ENCODE results near the gene LIPA.

LIPA gene

GRCh38 chr10:89283025-89283935, 31.7 kb upstream of the LIPA start:
- Histone ChIP-seq H3K9me3 (ENCODE audit: control insufficient read depth, low read length) (no peaks in the 10 kb centered on the region), H3K27ac (ENCODE audit: low read depth, low read length, severe bottlenecking) (peak overlapping the region; percentile 66), H3K4me1 (ENCODE audit: control insufficient read depth, insufficient read depth, low read length, poor library complexity, severe bottlenecking) (peaks cover 14% of the 10 kb centered on the region), H3K36me3 (ENCODE audit: control insufficient read depth, insufficient read depth, low read length) (no peaks in the 10 kb centered on the region), H3K4me3 (ENCODE audit: extremely low read depth, insufficient read depth, low read length, poor library complexity, severe bottlenecking) (no peak overlapping the region)
- 73 to 90% methylated on average over 2 to 3 of the region's 6 CpGs for WGBS, 2 experiments (ENCODE audit: insufficient coverage in 2 of 2)

GRCh38 chr10:89281606-89282395, 30.2 kb upstream of the LIPA start:
- Histone ChIP-seq H3K36me3 (ENCODE audit: control insufficient read depth, insufficient read depth, low read length) (no peaks in the 10 kb centered on the region), H3K27ac (ENCODE audit: low read depth, low read length, severe bottlenecking) (no peak overlapping the region), H3K4me3 (ENCODE audit: extremely low read depth, insufficient read depth, low read length, poor library complexity, severe bottlenecking) (no peak overlapping the region), H3K4me1 (ENCODE audit: control insufficient read depth, insufficient read depth, low read length, poor library complexity, severe bottlenecking) (peaks cover 21% of the 10 kb centered on the region), H3K9me3 (ENCODE audit: control insufficient read depth, low read length) (no peaks in the 10 kb centered on the region)
- WGBS, 2 experiments (ENCODE audit: insufficient coverage in 2 of 2), result 100% methylated on average over 2 to 3 of the region's 4 CpGs

- no peaks in the 10 kb centered on the region for H3K9me3 ChIP-seq (ENCODE audit: control insufficient read depth, low read length)
- 100% methylated on average over 1 of the region's 3 CpGs; no CpG with 5 or more reads in 1 of the 2 experiments for WGBS, 2 experiments (ENCODE audit: insufficient coverage in 2 of 2)
- no peak overlapping the region for H3K27ac ChIP-seq (ENCODE audit: low read depth, low read length, severe bottlenecking)
- H3K4me3 ChIP-seq (ENCODE audit: extremely low read depth, insufficient read depth, low read length, poor library complexity, severe bottlenecking), result no peak overlapping the region
- H3K4me1 ChIP-seq (ENCODE audit: control insufficient read depth, insufficient read depth, low read length, poor library complexity, severe bottlenecking), result peaks cover 21% of the 10 kb centered on the region
- H3K36me3 ChIP-seq (ENCODE audit: control insufficient read depth, insufficient read depth, low read length), result no peaks in the 10 kb centered on the region
Observed at GRCh38 chr10:89280508-89280907, 28.9 kb upstream of the LIPA start.

GRCh38 chr10:89279421-89279869, 27.9 kb upstream of the LIPA start:
- Histone ChIP-seq H3K27ac (ENCODE audit: low read depth, low read length, severe bottlenecking) (no peak overlapping the region), H3K4me3 (ENCODE audit: extremely low read depth, insufficient read depth, low read length, poor library complexity, severe bottlenecking) (no peak overlapping the region)

GRCh38 chr10:89278900-89279392, 27.4 kb upstream of the LIPA start:
- H3K27ac ChIP-seq (ENCODE audit: low read depth, low read length, severe bottlenecking), result no peak overlapping the region
- H3K9me3 ChIP-seq (ENCODE audit: control insufficient read depth, low read length), result no peaks in the 10 kb centered on the region
- no peaks in the 10 kb centered on the region for H3K36me3 ChIP-seq (ENCODE audit: control insufficient read depth, insufficient read depth, low read length)
- H3K4me3 ChIP-seq (ENCODE audit: extremely low read depth, insufficient read depth, low read length, poor library complexity, severe bottlenecking), result no peak overlapping the region
- H3K4me1 ChIP-seq (ENCODE audit: control insufficient read depth, insufficient read depth, low read length, poor library complexity, severe bottlenecking), result peaks cover 18% of the 10 kb centered on the region

More at GRCh38 chr10:89279421-89279869, 27.9 kb upstream of the LIPA start:
- WGBS, 2 experiments (ENCODE audit: insufficient coverage in 2 of 2), result no CpG with 5 or more reads among the region's 1 CpG
- no peaks in the 10 kb centered on the region for H3K36me3 ChIP-seq (ENCODE audit: control insufficient read depth, insufficient read depth, low read length)
- H3K9me3 ChIP-seq (ENCODE audit: control insufficient read depth, low read length), result no peaks in the 10 kb centered on the region
- peaks cover 21% of the 10 kb centered on the region for H3K4me1 ChIP-seq (ENCODE audit: control insufficient read depth, insufficient read depth, low read length, poor library complexity, severe bottlenecking)

- Histone ChIP-seq H3K4me3 (ENCODE audit: extremely low read depth, insufficient read depth, low read length, poor library complexity, severe bottlenecking) (no peak overlapping the region), H3K4me1 (ENCODE audit: control insufficient read depth, insufficient read depth, low read length, poor library complexity, severe bottlenecking) (peaks cover 11% of the 10 kb centered on the region), H3K9me3 (ENCODE audit: control insufficient read depth, low read length) (no peaks in the 10 kb centered on the region)
Observed at GRCh38 chr10:89278034-89278535, 26.5 kb upstream of the LIPA start.

GRCh38 chr10:89275383-89275782, 23.8 kb upstream of the LIPA start:
- no peak overlapping the region for H3K27ac ChIP-seq (ENCODE audit: low read depth, low read length, severe bottlenecking)

More at GRCh38 chr10:89278034-89278535, 26.5 kb upstream of the LIPA start:
- no peaks in the 10 kb centered on the region for H3K36me3 ChIP-seq (ENCODE audit: control insufficient read depth, insufficient read depth, low read length)
- no CpG with 5 or more reads among the region's 1 CpG for WGBS, 2 experiments (ENCODE audit: insufficient coverage in 2 of 2)
- peak overlapping the region; percentile 83 for H3K27ac ChIP-seq (ENCODE audit: low read depth, low read length, severe bottlenecking)

GRCh38 chr10:89274928-89275327, 23.4 kb upstream of the LIPA start:
- Histone ChIP-seq H3K27ac (ENCODE audit: low read depth, low read length, severe bottlenecking) (no peak overlapping the region), H3K4me1 (ENCODE audit: control insufficient read depth, insufficient read depth, low read length, poor library complexity, severe bottlenecking) (peaks cover 11% of the 10 kb centered on the region), H3K4me3 (ENCODE audit: extremely low read depth, insufficient read depth, low read length, poor library complexity, severe bottlenecking) (no peak overlapping the region), H3K36me3 (ENCODE audit: control insufficient read depth, insufficient read depth, low read length) (no peaks in the 10 kb centered on the region), H3K9me3 (ENCODE audit: control insufficient read depth, low read length) (no peaks in the 10 kb centered on the region)
- 66 to 83% methylated on average over 2 of the region's 3 CpGs for WGBS, 2 experiments (ENCODE audit: insufficient coverage in 2 of 2)

More at GRCh38 chr10:89275383-89275782, 23.8 kb upstream of the LIPA start:
- Histone ChIP-seq H3K4me3 (ENCODE audit: extremely low read depth, insufficient read depth, low read length, poor library complexity, severe bottlenecking) (no peak overlapping the region), H3K36me3 (ENCODE audit: control insufficient read depth, insufficient read depth, low read length) (no peaks in the 10 kb centered on the region), H3K4me1 (ENCODE audit: control insufficient read depth, insufficient read depth, low read length, poor library complexity, severe bottlenecking) (peaks cover 11% of the 10 kb centered on the region), H3K9me3 (ENCODE audit: control insufficient read depth, low read length) (no peaks in the 10 kb centered on the region)
- 91 to 93% methylated on average over 3 of the region's 6 CpGs for WGBS, 2 experiments (ENCODE audit: insufficient coverage in 2 of 2)

GRCh38 chr10:89273680-89274079, 22.1 kb upstream of the LIPA start:
- no peak overlapping the region for H3K27ac ChIP-seq (ENCODE audit: low read depth, low read length, severe bottlenecking)
- WGBS, 2 experiments (ENCODE audit: insufficient coverage in 2 of 2), result 100% methylated on average over 1 of the region's 2 CpGs; no CpG with 5 or more reads in 1 of the 2 experiments
- no peak overlapping the region for H3K4me3 ChIP-seq (ENCODE audit: extremely low read depth, insufficient read depth, low read length, poor library complexity, severe bottlenecking)
- H3K9me3 ChIP-seq (ENCODE audit: control insufficient read depth, low read length), result no peaks in the 10 kb centered on the region
- peaks cover 7% of the 10 kb centered on the region for H3K4me1 ChIP-seq (ENCODE audit: control insufficient read depth, insufficient read depth, low read length, poor library complexity, severe bottlenecking)
- H3K36me3 ChIP-seq (ENCODE audit: control insufficient read depth, insufficient read depth, low read length), result no peaks in the 10 kb centered on the region

GRCh38 chr10:89271532-89271931, 20.0 kb upstream of the LIPA start:
- Histone ChIP-seq H3K9me3 (ENCODE audit: control insufficient read depth, low read length) (no peaks in the 10 kb centered on the region), H3K4me1 (ENCODE audit: control insufficient read depth, insufficient read depth, low read length, poor library complexity, severe bottlenecking) (no peaks in the 10 kb centered on the region)
- 67 to 92% methylated on average over 1 to 2 of the region's 2 CpGs for WGBS, 2 experiments (ENCODE audit: insufficient coverage in 2 of 2)

More at GRCh38 chr10:89271532-89271931, 20.0 kb upstream of the LIPA start:
- H3K4me3 ChIP-seq (ENCODE audit: extremely low read depth, insufficient read depth, low read length, poor library complexity, severe bottlenecking), result no peak overlapping the region
- H3K27ac ChIP-seq (ENCODE audit: low read depth, low read length, severe bottlenecking), result no peak overlapping the region
- no peaks in the 10 kb centered on the region for H3K36me3 ChIP-seq (ENCODE audit: control insufficient read depth, insufficient read depth, low read length)
